Activated CD8-positive, alpha-beta memory T cell treated with anti-CD3 and anti-CD28 coated beads, Interleukin-2, amount 50 U/mL, for 4 hours (primary cell): Measurements from ENCODE around the gene BCAP31.
"Not testable (repeated sequence)": the region's sequence is repeated elsewhere in the genome, so short reads cannot be mapped to it uniquely, and the experiment has no call there.

Experiments
- DNase-seq: peaks from one replicate; pipeline ENCODE4 v3.0.0-alpha.2; 2020

The BCAP31 gene

GRCh38 chrX:153762626-153763173, 38.5 kb upstream of the BCAP31 start:
- peak; percentile 5 for DNase-seq

GRCh38 chrX:153761863-153762262, 37.7 kb upstream of the BCAP31 start:
- DNase-seq = no peak

- no peak for DNase-seq
These were observed 30.9 kb upstream of the BCAP31 start for GRCh38 chrX:153755136-153755535.

GRCh38 chrX:153750127-153750774, 26.1 kb upstream of the BCAP31 start:
- DNase-seq = no peak

GRCh38 chrX:153749017-153749416, 24.8 kb upstream of the BCAP31 start:
- DNase-seq = not testable (repeated sequence)

- not testable (repeated sequence) for DNase-seq
These were observed 22.8 kb upstream of the BCAP31 start for GRCh38 chrX:153746991-153747390.

GRCh38 chrX:153746359-153746758, 22.2 kb upstream of the BCAP31 start:
- DNase-seq = no peak

GRCh38 chrX:153745067-153745433, 20.9 kb upstream of the BCAP31 start:
- not testable (repeated sequence) for DNase-seq

GRCh38 chrX:153744210-153745066, 20.3 kb upstream of the BCAP31 start:
- DNase-seq = no peak

- not testable (repeated sequence) for DNase-seq
These were observed 19.5 kb upstream of the BCAP31 start for GRCh38 chrX:153743468-153744209.

- DNase-seq = not testable (repeated sequence)
These were observed 18.7 kb upstream of the BCAP31 start for GRCh38 chrX:153742796-153743467.

GRCh38 chrX:153742111-153742510, 17.9 kb upstream of the BCAP31 start:
- DNase-seq = not testable (repeated sequence)

GRCh38 chrX:153741446-153741845, 17.3 kb upstream of the BCAP31 start:
- no peak for DNase-seq

GRCh38 chrX:153740631-153741222, 16.5 kb upstream of the BCAP31 start:
- no peak for DNase-seq

GRCh38 chrX:153739754-153740486, 15.7 kb upstream of the BCAP31 start:
- DNase-seq = no peak

- no peak for DNase-seq
These were observed 13.9 kb upstream of the BCAP31 start for GRCh38 chrX:153738056-153738605.

GRCh38 chrX:153736871-153737441, 12.8 kb upstream of the BCAP31 start:
- DNase-seq = no peak

- no peak for DNase-seq
These were observed 12.1 kb upstream of the BCAP31 start for GRCh38 chrX:153736071-153736820.

- DNase-seq = no peak
These were observed 11.1 kb upstream of the BCAP31 start for GRCh38 chrX:153735274-153735673.

GRCh38 chrX:153734871-153735270, 10.7 kb upstream of the BCAP31 start:
- no peak for DNase-seq
